Subcutaneous abdominal adipose tissue (tissue), 5 donors: ENCODE measurements around the gene ANKRD39.
"Not testable (repeated sequence)": the region's sequence is repeated elsewhere in the genome, so short reads cannot be mapped to it uniquely, and the experiment has no call there.

Experiments
- H3K27ac ChIP-seq: one replicate; pipeline ENCODE4 v1.7.0; 2013; ENCODE audit warnings: low read depth, mild to moderate bottlenecking, inconsistent platforms, low read length, moderate library complexity
- H3K27me3 ChIP-seq, 5 donors: one replicate each; pipeline ENCODE4 v1.7.0; 2013; ENCODE audit warnings: low read length in 5 of 5, inconsistent platforms in 1 of 5; ENCODE audit not compliant: control insufficient read depth in 5 of 5, insufficient read depth in 4 of 5
- H3K36me3 ChIP-seq, 5 donors: one replicate each; pipeline ENCODE4 v1.7.0; 2013; ENCODE audit warnings: low read length in 5 of 5; ENCODE audit not compliant: control insufficient read depth in 5 of 5, insufficient read depth in 5 of 5
- H3K4me1 ChIP-seq, 5 donors: one replicate each; pipeline ENCODE4 v1.7.0; 2013; ENCODE audit warnings: low read length in 5 of 5, mild to moderate bottlenecking in 3 of 5, moderate library complexity in 1 of 5; ENCODE audit not compliant: control insufficient read depth in 5 of 5, insufficient read depth in 5 of 5
- H3K4me3 ChIP-seq, 5 donors: one replicate each; pipeline ENCODE4 v1.7.0; 2013; ENCODE audit warnings: low read length in 5 of 5, low read depth in 1 of 5
- H3K9ac ChIP-seq, 5 donors: one replicate each; pipeline ENCODE4 v1.7.0; 2013; ENCODE audit warnings: low read length in 5 of 5, mild to moderate bottlenecking in 4 of 5, moderate library complexity in 3 of 5
- H3K9me3 ChIP-seq, 5 donors: one replicate each; pipeline ENCODE4 v1.7.0; 2013; ENCODE audit warnings: low read length in 5 of 5; ENCODE audit not compliant: control insufficient read depth in 5 of 5
- donor health status: healthy.
- donor health status: healthy.
- donor health status: healthy.
- donor health status: healthy.
- donor health status: healthy.

Gene ANKRD39

DNA sequence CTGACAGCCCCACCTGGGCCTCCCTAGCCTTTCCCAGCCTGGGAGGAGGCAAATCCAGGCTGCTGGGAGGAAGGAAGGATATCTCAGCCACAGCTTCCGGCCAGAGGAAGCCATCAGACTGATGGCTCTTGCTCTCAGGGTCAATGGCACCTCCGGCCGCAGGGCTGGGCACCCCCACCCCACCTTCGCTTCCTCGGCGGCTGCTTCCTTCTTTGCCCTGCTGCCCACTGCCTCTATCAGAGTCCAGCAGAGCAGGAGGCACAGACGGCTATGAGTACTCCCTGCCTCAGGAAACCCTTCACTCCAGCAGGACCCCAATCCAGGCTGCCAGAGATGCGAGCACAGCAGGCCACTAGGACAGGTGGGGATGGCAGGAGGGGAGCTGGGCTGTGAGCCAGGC is 8.8 kb upstream of the ANKRD39 start:
- peak overlapping the region in 2 of 5 donors; percentile 62 to 80 for H3K4me3 ChIP-seq
- H3K9ac ChIP-seq, result peak overlapping the region in 1 of 5 donors; percentile 30
- H3K27me3 ChIP-seq, result no peaks in the 10 kb centered on the region
- peak overlapping the region; percentile 77 for H3K27ac ChIP-seq
- peaks cover 7 to 51% (median 35%) of the 10 kb centered on the region in 5 donors for H3K4me1 ChIP-seq
- H3K36me3 ChIP-seq, result peaks cover 0 to 47% (median 44%) of the 10 kb centered on the region in 5 donors
- no peaks in the 10 kb centered on the region for H3K9me3 ChIP-seq

GRCh38 chr2:96866149-96866548 is 8.3 kb upstream of the ANKRD39 start:
- Histone ChIP-seq H3K9ac (peak overlapping the region in 1 of 5 donors; percentile 20), H3K36me3 (peaks cover 0 to 51% (median 49%) of the 10 kb centered on the region in 5 donors), H3K4me1 (peaks cover 7 to 50% (median 35%) of the 10 kb centered on the region in 5 donors), H3K4me3 (peak overlapping the region in 1 of 5 donors; percentile 80), H3K9me3 (no peaks in the 10 kb centered on the region), H3K27ac (no peak overlapping the region), H3K27me3 (no peaks in the 10 kb centered on the region)

DNA sequence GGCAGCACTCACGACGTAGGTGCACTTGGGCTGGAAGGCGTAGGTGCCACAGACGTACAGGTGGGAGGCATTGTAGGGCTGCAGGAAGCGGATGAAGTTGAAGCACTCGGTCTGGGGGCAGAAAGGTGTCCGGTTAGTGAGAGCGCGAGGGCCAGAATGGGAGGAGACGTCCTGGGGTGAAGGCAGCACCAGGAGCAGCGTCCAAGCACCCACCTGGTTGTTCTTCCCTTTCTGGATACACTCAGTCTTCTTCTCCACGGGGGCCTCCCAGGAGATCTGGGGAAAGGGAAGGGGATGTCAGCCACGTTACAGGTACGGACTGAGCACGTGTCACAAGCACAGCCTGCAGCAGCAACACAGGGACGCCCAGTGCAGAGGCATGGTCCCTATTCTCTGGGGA is 7.8 kb upstream of the ANKRD39 start:
- H3K4me1 ChIP-seq, result peaks cover 7 to 45% (median 31%) of the 10 kb centered on the region in 5 donors
- H3K4me3 ChIP-seq, result no peak overlapping the region
- no peaks in the 10 kb centered on the region for H3K9me3 ChIP-seq
- no peaks in the 10 kb centered on the region for H3K27me3 ChIP-seq
- peaks cover 0 to 55% (median 54%) of the 10 kb centered on the region in 5 donors for H3K36me3 ChIP-seq
- no peak overlapping the region for H3K27ac ChIP-seq
- no peak overlapping the region for H3K9ac ChIP-seq

- H3K27me3 ChIP-seq, result no peaks in the 10 kb centered on the region
- H3K27ac ChIP-seq, result no peak overlapping the region
- no peak overlapping the region for H3K4me3 ChIP-seq
- peaks cover 8 to 44% (median 28%) of the 10 kb centered on the region in 5 donors for H3K4me1 ChIP-seq
- H3K9ac ChIP-seq, result no peak overlapping the region
- peaks cover 0 to 61% (median 59%) of the 10 kb centered on the region in 5 donors for H3K36me3 ChIP-seq
- no peaks in the 10 kb centered on the region for H3K9me3 ChIP-seq
Measured at GRCh38 chr2:96864343-96865091, 6.7 kb upstream of the ANKRD39 start.

DNA sequence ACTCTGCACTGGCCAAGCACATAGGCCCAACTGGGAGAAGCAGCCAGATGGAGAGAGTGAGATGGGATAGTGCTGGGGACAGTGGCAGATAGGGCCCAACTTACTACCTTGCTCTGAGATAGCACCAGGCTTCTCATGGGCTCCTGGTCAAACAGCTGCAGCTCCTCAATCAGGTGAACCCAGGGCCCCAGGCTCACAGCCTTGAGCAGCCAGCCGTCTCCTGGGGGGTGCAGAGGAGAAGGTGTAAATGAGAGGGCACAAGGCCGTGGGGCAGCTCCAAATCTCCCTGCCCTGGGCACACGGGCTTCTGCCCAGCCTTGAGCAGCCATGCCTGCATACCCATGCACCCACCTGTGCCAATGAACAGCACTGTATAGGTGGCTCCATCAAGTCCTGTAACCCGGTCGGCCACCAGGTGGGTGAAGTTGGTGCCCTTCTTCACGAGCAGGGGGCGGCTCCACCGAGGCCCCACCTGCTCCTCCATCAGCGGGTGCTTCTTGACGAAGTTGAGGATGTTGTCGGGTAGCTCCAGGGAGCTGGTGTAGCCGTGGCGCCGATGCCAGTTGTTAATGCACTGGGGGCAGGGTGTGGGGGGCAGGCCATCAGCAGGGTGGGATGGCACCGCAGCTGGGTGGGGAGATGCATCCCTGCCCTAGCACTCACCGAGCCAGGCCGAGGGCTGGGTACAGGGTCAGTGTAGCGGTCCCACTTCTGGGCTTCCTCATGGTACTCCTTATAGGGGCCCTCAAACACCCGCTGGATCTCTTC is 5.9 kb upstream of the ANKRD39 start:
- Histone ChIP-seq H3K27ac (no peak overlapping the region), H3K4me1 (peaks cover 11 to 48% (median 35%) of the 10 kb centered on the region in 5 donors), H3K4me3 (no peak overlapping the region)

GRCh38 chr2:96863056-96863455 is 5.2 kb upstream of the ANKRD39 start:
- not testable (repeated sequence) for H3K27me3 ChIP-seq, H3K9me3 ChIP-seq, H3K27ac ChIP-seq, H3K9ac ChIP-seq, H3K4me3 ChIP-seq
- Histone ChIP-seq H3K36me3 (peaks cover 0 to 61% (median 59%) of the 10 kb centered on the region in 5 donors), H3K4me1 (peaks cover 11 to 48% (median 38%) of the 10 kb centered on the region in 5 donors)

More for the DNA sequence above, 5.9 kb upstream of the ANKRD39 start:
- Histone ChIP-seq H3K36me3 (peaks cover 0 to 61% (median 59%) of the 10 kb centered on the region in 5 donors), H3K27me3 (peaks cover 0 to 3% (median 0%) of the 10 kb centered on the region in 5 donors), H3K9me3 (no peaks in the 10 kb centered on the region), H3K9ac (no peak overlapping the region)

DNA sequence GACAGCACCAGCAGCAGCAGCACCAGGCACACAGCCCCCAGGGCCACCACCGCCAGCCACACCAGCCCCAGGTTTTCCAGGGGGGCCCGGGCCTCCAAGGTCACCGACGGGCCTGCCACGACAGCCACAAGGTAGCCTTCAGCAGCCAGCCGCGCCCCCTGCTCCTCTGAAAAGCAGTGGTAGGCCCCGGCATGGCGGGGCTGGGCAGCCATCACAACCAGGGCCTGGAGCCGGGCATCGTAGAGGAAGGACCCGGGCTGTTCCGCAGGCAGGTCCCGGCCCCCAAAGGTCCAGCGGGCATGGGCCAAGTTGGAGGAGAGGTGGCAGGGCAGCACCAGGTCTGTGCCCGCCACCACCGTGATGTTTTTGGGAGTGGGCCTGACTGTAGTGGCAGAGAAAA is 3.3 kb upstream of the ANKRD39 start:
- Histone ChIP-seq H3K4me1 (peaks cover 8 to 43% (median 32%) of the 10 kb centered on the region in 5 donors), H3K4me3 (no peak overlapping the region), H3K27ac (no peak overlapping the region), H3K36me3 (peaks cover 0 to 58% (median 52%) of the 10 kb centered on the region in 5 donors), H3K9ac (no peak overlapping the region), H3K27me3 (peaks cover 0 to 3% (median 0%) of the 10 kb centered on the region in 5 donors), H3K9me3 (no peaks in the 10 kb centered on the region)

DNA sequence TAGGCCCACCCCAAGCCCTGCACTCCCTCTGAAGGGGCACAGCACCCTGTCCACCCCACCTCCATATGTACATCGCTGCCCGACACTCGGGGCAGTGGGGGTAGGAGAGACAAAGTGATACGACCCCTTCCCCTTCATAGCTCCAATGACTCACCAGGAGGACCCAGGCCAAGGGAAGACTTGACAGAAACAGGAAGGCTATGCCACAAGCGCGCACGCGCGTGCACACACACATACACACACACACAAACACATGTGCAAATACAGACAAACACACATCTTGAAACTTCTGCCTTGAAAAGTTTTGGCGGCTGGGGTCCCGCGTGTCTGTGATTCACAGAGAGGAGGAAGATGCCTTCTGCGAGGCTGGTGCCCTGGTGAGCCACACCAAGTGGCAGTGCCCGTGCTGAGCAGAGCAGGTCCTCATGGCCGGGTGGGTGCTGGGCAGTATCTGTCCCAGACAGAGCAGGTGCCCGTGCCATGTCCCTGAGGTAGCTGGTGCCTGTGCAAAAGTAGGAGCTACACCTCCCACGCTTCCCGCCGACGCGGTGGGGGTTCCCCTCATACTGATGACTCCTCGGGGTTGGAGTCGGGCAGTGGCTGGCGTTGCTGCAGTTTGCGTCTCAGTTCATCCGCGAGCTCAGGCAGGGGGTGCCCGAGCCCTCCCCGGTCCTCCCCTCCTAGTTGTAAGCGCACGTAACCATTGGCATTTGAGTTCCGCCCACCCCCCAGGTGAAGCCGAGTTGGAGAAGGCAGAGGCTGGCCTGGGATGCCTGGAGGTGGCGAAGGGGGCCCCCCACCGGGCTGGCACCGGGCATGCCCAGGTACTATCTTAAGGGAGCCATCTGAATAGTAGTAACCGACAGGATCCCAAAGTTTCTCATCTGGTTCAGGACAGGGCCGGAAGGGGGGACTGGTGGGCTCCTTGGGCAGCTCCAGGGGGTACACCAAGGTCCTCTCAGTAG is 2.5 kb upstream of the ANKRD39 start:
- H3K4me3 ChIP-seq, result no peak overlapping the region
- peaks cover 0 to 3% (median 0%) of the 10 kb centered on the region in 5 donors for H3K27me3 ChIP-seq
- H3K9ac ChIP-seq, result no peak overlapping the region
- H3K9me3 ChIP-seq, result no peaks in the 10 kb centered on the region
- H3K27ac ChIP-seq, result no peak overlapping the region
- peaks cover 0 to 51% (median 45%) of the 10 kb centered on the region in 5 donors for H3K36me3 ChIP-seq
- peaks cover 8 to 38% (median 28%) of the 10 kb centered on the region in 5 donors for H3K4me1 ChIP-seq

DNA sequence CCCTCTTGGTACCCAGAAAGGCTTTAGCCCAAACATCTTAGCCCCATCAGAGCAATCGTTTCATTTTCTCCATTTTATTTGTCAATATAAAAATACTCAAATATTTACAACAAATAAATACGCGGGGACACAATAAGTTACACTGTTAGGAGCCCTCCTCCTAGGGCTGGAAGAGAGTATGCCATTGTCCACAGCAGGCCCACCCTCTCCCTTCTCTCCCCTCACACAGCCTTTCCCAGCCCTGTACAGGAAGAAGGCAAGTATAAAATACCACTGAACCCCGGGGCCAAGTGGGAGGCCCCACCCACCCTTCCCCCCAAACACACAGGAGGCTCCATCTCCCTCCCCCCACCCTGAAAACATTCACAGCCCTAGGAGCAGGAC is 1.9 kb upstream of the ANKRD39 start:
- Histone ChIP-seq H3K27ac (peak overlapping the region; percentile 55), H3K36me3 (peaks cover 0 to 44% (median 38%) of the 10 kb centered on the region in 5 donors), H3K4me3 (peak overlapping the region in 1 of 5 donors; percentile 19), H3K27me3 (peaks cover 0 to 3% (median 0%) of the 10 kb centered on the region in 5 donors), H3K9ac (peak overlapping the region in 1 of 5 donors; percentile 64), H3K4me1 (peaks cover 8 to 38% (median 28%) of the 10 kb centered on the region in 5 donors), H3K9me3 (no peaks in the 10 kb centered on the region)
